ENCODE data around the gene ZNF14. TPM values are rescaled to one million over a fixed set of nuclear protein-coding genes. Genes with fewer than 3 reads are reported as not detected.
"Not testable (repeated sequence)": the region's sequence is repeated elsewhere in the genome, so short reads cannot be mapped to it uniquely, and the experiment has no call there.

Gene ZNF14
- polyA plus RNA-seq, 3 donors: 17.0 to 19.0 (median 18.1) TPM

- DNase-seq (ENCODE audit: low read depth in 3 of 3, low spot score in 2 of 3): no peak
Measured at GRCh38 chr19:19747357-19748220, 14.7 kb upstream of the ZNF14 start.

- no peak for DNase-seq (ENCODE audit: low read depth in 3 of 3, low spot score in 2 of 3)
Measured at GRCh38 chr19:19746286-19747213, 13.6 kb upstream of the ZNF14 start.

- no peak for DNase-seq (ENCODE audit: low read depth in 3 of 3, low spot score in 2 of 3)
Measured at GRCh38 chr19:19745496-19746285, 12.8 kb upstream of the ZNF14 start.

- no peak for DNase-seq (ENCODE audit: low read depth in 3 of 3, low spot score in 2 of 3)
Measured at GRCh38 chr19:19744641-19745040, 11.7 kb upstream of the ZNF14 start.

- DNase-seq (ENCODE audit: low read depth in 3 of 3, low spot score in 2 of 3): not testable (repeated sequence)
Measured at GRCh38 chr19:19743921-19744320, 11.0 kb upstream of the ZNF14 start.

- DNase-seq (ENCODE audit: low read depth in 3 of 3, low spot score in 2 of 3): no peak
Measured at GRCh38 chr19:19743176-19743575, 10.3 kb upstream of the ZNF14 start.

- no peak for DNase-seq (ENCODE audit: low read depth in 3 of 3, low spot score in 2 of 3)
Measured at GRCh38 chr19:19742773-19743172, 9.9 kb upstream of the ZNF14 start.

GRCh38 chr19:19741184-19741583 is 8.3 kb upstream of the ZNF14 start:
- DNase-seq (ENCODE audit: low read depth in 3 of 3, low spot score in 2 of 3): no peak

- no peak for DNase-seq (ENCODE audit: low read depth in 3 of 3, low spot score in 2 of 3)
Measured at GRCh38 chr19:19740755-19741154, 7.8 kb upstream of the ZNF14 start.

- DNase-seq (ENCODE audit: low read depth in 3 of 3, low spot score in 2 of 3): no peak
Measured at GRCh38 chr19:19738564-19738963, 5.7 kb upstream of the ZNF14 start.

GRCh38 chr19:19737559-19738332 is 4.8 kb upstream of the ZNF14 start:
- DNase-seq (ENCODE audit: low read depth in 3 of 3, low spot score in 2 of 3): no peak

GRCh38 chr19:19721896-19722295 is 11.0 kb downstream of the ZNF14 start:
- no peak for DNase-seq (ENCODE audit: low read depth in 3 of 3, low spot score in 2 of 3)

GRCh38 chr19:19719798-19720197 is 13.1 kb downstream of the ZNF14 start:
- no peak for DNase-seq (ENCODE audit: low read depth in 3 of 3, low spot score in 2 of 3)

GRCh38 chr19:19711934-19712828 is 20.7 kb downstream of the ZNF14 start:
- DNase-seq (ENCODE audit: low read depth in 3 of 3, low spot score in 2 of 3): no peak

- no peak for DNase-seq (ENCODE audit: low read depth in 3 of 3, low spot score in 2 of 3)
Measured at GRCh38 chr19:19711306-19711933, 21.5 kb downstream of the ZNF14 start.

GRCh38 chr19:19710506-19710905 is 22.4 kb downstream of the ZNF14 start:
- DNase-seq (ENCODE audit: low read depth in 3 of 3, low spot score in 2 of 3): no peak

- no peak for DNase-seq (ENCODE audit: low read depth in 3 of 3, low spot score in 2 of 3)
Measured at GRCh38 chr19:19704836-19705235, 28.1 kb downstream of the ZNF14 start.

GRCh38 chr19:19700493-19700892 is 32.4 kb downstream of the ZNF14 start:
- DNase-seq (ENCODE audit: low read depth in 3 of 3, low spot score in 2 of 3): not testable (repeated sequence)
